ENCODE results near the gene KCNK1.

The KCNK1 gene

DNA sequence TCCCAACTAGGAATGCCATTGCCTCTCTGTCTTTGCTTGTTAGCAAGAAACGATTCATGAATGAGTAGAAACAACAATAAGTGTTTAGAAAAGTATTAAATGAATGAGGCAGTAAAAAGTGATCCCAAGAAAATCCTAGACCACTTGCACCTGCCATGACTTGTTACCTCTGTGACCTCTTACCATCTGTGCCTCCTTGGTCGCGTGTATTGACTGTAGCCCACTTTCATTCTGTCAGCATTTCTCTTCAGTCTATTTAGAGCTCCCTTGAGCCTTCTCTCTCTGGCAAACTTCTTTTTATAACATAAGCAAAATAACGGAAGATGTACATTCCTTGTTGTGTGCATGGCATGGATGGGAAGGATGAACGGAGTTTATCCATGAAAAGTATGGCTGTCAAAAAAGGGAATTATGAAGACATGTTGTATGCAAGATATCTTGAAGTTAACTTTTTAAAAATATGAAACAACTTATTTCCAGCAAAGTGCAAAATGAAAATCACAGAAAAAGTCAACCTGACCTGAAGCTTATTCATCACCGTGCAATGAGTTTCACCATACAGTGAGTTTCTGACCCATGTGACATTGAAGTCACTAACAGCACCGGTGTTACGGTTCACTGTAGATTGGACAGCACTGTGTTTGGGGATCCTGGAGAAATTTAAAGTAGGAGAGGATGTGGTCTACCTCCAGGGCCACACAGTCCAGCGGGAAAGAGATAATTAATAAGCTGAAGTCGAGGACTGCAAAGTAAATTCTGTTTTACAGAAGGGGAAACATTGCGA lies 47.7 kb downstream of the KCNK1 start:
- TF ChIP-seq, protein P1, sequence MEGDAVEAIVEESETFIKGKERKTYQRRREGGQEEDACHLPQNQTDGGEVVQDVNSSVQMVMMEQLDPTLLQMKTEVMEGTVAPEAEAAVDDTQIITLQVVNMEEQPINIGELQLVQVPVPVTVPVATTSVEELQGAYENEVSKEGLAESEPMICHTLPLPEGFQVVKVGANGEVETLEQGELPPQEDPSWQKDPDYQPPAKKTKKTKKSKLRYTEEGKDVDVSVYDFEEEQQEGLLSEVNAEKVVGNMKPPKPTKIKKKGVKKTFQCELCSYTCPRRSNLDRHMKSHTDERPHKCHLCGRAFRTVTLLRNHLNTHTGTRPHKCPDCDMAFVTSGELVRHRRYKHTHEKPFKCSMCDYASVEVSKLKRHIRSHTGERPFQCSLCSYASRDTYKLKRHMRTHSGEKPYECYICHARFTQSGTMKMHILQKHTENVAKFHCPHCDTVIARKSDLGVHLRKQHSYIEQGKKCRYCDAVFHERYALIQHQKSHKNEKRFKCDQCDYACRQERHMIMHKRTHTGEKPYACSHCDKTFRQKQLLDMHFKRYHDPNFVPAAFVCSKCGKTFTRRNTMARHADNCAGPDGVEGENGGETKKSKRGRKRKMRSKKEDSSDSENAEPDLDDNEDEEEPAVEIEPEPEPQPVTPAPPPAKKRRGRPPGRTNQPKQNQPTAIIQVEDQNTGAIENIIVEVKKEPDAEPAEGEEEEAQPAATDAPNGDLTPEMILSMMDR (IDR thresholded peaks at IDR 0.05; ENCODE audit: low read depth, low read length, missing control alignments) = no peak
- DNase-seq (ENCODE audit: extremely low read depth, low read depth) = no peak
- H3K4me3 ChIP-seq (replicated peaks; ENCODE audit: low read depth, low read length) = no peak overlapping the region

- TF ChIP-seq, protein P1 (IDR thresholded peaks at IDR 0.05; ENCODE audit: low read depth, low read length, missing control alignments) = no peak
- DNase-seq (ENCODE audit: extremely low read depth, low read depth) = no peak
- no peak overlapping the region for H3K4me3 ChIP-seq (replicated peaks; ENCODE audit: low read depth, low read length)
Observed at GRCh38 chr1:233662575-233663304, 48.8 kb downstream of the KCNK1 start.

- DNase-seq (ENCODE audit: extremely low read depth, low read depth) = no peak
- no peak overlapping the region for H3K4me3 ChIP-seq (replicated peaks; ENCODE audit: low read depth, low read length)
- TF ChIP-seq, protein P1 (IDR thresholded peaks at IDR 0.05; ENCODE audit: low read depth, low read length, missing control alignments) = no peak
Observed at GRCh38 chr1:233664253-233664652, 50.3 kb downstream of the KCNK1 start.

GRCh38 chr1:233664804-233665574 lies 51.1 kb downstream of the KCNK1 start:
- no peak for DNase-seq (ENCODE audit: extremely low read depth, low read depth)
- TF ChIP-seq, protein P1 (IDR thresholded peaks at IDR 0.05; ENCODE audit: low read depth, low read length, missing control alignments) = no peak
- H3K4me3 ChIP-seq (replicated peaks; ENCODE audit: low read depth, low read length) = no peak overlapping the region

DNA sequence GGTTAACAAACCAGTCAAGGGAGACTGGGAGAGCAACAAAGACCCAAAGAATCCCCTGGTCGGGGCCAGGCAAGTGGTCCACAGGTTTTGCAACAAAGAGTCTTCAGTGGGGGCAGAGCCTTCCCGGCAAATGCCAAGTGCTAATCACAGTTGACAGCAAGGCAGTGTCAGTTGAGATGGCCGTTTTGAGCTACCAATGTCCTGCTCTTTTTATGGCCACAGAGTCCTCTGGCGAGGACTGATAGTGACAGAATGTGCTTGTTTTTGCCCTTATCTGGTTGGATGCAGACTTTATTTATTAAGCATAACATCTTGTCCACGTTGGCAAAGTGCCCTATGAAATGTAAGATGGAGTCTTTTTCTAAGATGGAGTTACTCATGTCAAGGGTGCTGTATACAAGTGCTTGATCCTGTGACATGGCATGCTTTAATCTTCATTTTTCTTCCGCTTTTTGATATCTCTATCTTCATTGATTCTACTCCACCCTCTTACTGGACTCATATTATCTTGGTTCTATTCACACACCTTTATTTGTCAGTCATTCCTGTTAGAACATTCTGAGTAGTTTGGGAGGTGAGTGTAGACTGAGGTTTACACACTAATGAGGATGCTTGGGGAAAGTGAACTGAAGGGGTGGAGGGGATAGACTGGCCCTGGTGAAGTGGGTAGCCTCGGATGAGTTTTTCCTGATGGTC lies 51.8 kb downstream of the KCNK1 start:
- no peak for DNase-seq (ENCODE audit: extremely low read depth, low read depth)
- no peak overlapping the region for H3K4me3 ChIP-seq (replicated peaks; ENCODE audit: low read depth, low read length)
- TF ChIP-seq, protein P1 (IDR thresholded peaks at IDR 0.05; ENCODE audit: low read depth, low read length, missing control alignments) = no peak

DNA sequence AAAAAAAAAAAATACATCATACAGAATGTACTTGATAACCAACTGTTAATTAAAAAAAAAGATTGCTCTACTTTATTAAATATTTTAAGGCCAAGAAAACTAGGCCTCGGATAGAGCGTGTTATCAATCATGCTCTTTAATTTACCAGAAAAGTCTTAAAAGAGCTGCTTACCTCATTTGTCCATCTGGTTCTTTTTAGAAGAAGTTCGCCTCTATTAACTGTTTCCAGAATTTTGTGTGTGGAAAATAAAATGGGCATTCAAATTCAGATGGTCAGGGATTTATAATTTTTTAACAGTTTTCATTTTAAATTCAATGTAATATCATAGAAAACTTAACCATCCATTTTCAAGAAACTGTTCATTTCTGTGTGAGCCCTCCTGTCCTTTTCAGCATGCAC lies 53.8 kb downstream of the KCNK1 start:
- no peak for DNase-seq (ENCODE audit: extremely low read depth, low read depth)
- no peak overlapping the region for H3K4me3 ChIP-seq (replicated peaks; ENCODE audit: low read depth, low read length)
- TF ChIP-seq, protein P1 (IDR thresholded peaks at IDR 0.05; ENCODE audit: low read depth, low read length, missing control alignments) = no peak
